ENCODE results near the gene GRID2. TPM values are rescaled to one million over a fixed set of nuclear protein-coding genes. Genes with fewer than 3 reads are reported as not detected.
"Not testable (repeated sequence)": the region's sequence is repeated elsewhere in the genome, so short reads cannot be mapped to it uniquely, and the experiment has no call there.

Gene GRID2
- total RNA-seq, 4 donors from 2014 or later: not detected

DNA sequence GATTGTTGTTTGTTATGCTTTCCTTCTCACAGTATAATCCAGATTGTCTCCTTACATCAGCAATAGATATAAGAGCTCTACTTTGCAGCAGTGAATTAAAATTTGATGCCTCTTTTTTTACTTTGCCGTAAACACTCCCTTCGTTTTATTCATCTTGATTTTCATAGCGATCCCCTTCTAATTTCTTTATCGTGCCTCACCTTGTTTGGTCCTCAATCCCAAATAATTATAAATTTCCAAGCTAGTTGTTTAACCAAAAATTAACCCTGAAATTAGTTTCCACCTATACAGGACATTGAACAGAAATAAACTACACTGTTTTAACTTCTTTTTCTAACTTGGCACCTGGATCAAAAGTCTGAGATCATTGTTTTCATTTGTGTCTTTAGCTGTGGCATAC lies 35.1 kb upstream of the GRID2 start:
- TF ChIP-seq CTCF (IDR thresholded peaks at IDR 0.05): no peak
- ATAC-seq (ENCODE audit: low FRiP score) (no peak), DNase-seq (ENCODE audit: low spot score) (no peak)

DNA sequence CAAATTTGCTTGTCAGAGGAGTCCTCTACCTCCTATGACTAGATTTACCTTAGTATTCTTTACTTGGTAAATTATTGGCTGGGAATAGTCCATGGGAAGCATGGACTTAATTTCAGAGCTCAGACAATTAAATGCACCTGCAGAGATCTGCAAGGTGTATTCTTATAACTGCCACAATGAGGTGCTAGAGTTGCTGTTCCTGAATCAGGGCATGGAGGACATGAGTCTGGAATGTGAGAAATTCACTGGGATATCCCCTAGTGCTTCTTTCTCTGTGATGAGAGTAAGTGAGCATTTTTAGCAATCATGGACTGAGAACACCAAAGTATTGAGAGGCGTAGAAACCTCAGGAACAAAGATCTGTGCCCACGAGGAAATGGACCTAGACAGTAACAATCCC lies 32.9 kb upstream of the GRID2 start:
- no peak for TF ChIP-seq CTCF (IDR thresholded peaks at IDR 0.05)
- DNase-seq (ENCODE audit: low spot score) (no peak), ATAC-seq (ENCODE audit: low FRiP score) (no peak)

- not testable (repeated sequence) for DNase-seq (ENCODE audit: low spot score); ATAC-seq (ENCODE audit: low FRiP score)
Measured at GRCh38 chr4:92271551-92271950, 32.2 kb upstream of the GRID2 start.

- not testable (repeated sequence) for DNase-seq (ENCODE audit: low spot score); ATAC-seq (ENCODE audit: low FRiP score)
Measured at GRCh38 chr4:92277057-92277881, 26.5 kb upstream of the GRID2 start.

- ATAC-seq (ENCODE audit: low FRiP score) (no peak), DNase-seq (ENCODE audit: low spot score) (no peak)
- TF ChIP-seq CTCF (IDR thresholded peaks at IDR 0.05): no peak
Measured at GRCh38 chr4:92279296-92279695, 24.5 kb upstream of the GRID2 start.

DNA sequence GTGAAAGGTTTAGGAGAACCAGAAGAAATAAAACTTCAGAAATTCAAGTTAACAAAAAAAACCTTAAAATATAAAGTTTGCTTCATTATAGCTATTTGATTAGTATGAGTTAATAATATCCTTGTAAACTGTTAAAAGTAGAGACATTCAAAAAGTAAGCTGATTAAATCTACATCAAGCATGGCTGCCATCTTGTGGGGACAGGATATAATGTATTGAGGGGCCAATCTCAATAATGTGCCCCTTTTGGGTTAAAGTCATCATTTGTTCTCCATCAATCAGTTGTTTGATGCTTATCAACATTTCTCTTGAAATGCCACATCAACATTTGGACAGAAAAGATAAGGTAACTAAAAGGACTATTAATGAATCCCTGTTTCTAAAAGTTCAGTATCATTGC lies 4.6 kb upstream of the GRID2 start:
- TF ChIP-seq CTCF (IDR thresholded peaks at IDR 0.05): no peak
- ATAC-seq (ENCODE audit: low FRiP score) (no peak), DNase-seq (ENCODE audit: low spot score) (no peak)

DNA sequence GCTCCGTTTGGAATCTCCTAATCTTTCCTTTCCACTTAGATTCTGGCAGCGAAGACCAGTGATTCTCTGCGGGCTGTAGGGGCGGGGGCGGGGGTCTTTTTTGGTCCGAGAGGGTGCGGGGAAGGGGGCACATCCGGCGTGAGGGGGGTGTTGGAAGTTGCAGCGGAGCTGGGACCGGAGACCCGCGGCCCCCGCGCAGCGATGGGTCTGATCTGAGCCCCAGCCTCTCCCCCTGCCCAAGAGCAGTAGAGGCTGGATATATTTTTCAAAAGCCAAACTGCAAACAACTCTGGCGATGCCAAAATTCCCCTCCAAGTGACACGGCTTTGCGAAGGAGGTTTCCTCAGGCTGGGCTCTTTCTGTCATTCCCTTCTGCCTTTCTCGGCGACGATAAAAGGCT lies 355 bp downstream of the GRID2 start:
- no peak for ATAC-seq (ENCODE audit: low FRiP score)
- no peak for DNase-seq (ENCODE audit: low spot score)
- TF ChIP-seq CTCF (IDR thresholded peaks at IDR 0.05): no peak

DNA sequence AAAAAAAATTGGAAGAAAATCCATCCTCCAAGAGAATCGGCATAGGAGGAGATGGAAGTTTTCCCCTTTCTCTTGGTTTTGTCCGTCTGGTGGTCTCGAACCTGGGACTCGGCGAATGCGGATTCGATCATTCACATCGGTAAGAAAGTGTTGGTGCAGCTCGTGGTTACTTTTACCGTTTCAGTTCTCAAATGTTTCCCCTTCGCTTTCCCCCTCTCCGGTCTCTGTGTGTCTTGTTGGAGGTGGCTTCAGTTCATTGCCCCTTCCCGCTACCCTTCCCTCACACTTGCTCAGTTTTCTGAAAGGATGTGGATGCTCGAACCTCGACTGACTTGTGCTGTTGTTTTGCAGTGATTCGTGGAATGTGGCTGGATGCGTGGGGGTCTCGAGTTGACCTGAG lies 840 bp downstream of the GRID2 start:
- TF ChIP-seq CTCF (IDR thresholded peaks at IDR 0.05): no peak
- DNase-seq (ENCODE audit: low spot score) (no peak), ATAC-seq (ENCODE audit: low FRiP score) (no peak)

All from omental fat pad (tissue), 4 donors.